Stimulated activated CD4-positive, alpha-beta T cell treated with anti-CD3 and anti-CD28 coated beads, Interleukin-15, amount 100 ng/mL, for 1 hour (primary cell): ENCODE results near the gene CREB3L1.

Experiments used
- DNase-seq, 2 donors: peaks; one replicate each; pipeline ENCODE4 v3.0.0-alpha.2; 2020; ENCODE audit warnings: low read depth in 1 of 2, low spot score in 1 of 2

CREB3L1 gene

GRCh38 chr11:46277622-46278386, at the start of gene CREB3L1:
Gene CREB3L1 (plus strand): TSS chr11:46277662. CDS start chr11:46278112, 450 bp downstream.
- no peak for DNase-seq

GRCh38 chr11:46229230-46229629, 48.2 kb upstream of the CREB3L1 start:
- no peak for DNase-seq

- DNase-seq = no peak
These were observed 43.2 kb upstream of the CREB3L1 start for GRCh38 chr11:46234311-46234710.

- no peak for DNase-seq
These were observed 41.4 kb upstream of the CREB3L1 start for GRCh38 chr11:46235777-46236688.

- no peak for DNase-seq
These were observed 40.6 kb upstream of the CREB3L1 start for GRCh38 chr11:46236918-46237247.

- DNase-seq = peak in 1 of 2 donors; percentile 31
These were observed 40.0 kb upstream of the CREB3L1 start for GRCh38 chr11:46237248-46238077.

GRCh38 chr11:46238078-46238966, 39.1 kb upstream of the CREB3L1 start:
- DNase-seq = peak; percentile 15 to 51

- DNase-seq = peak; percentile 66 to 75
These were observed 38.3 kb upstream of the CREB3L1 start for GRCh38 chr11:46238967-46239800.

- DNase-seq = no peak
These were observed 37.7 kb upstream of the CREB3L1 start for GRCh38 chr11:46239801-46240061.

- DNase-seq = no peak
These were observed 37.1 kb upstream of the CREB3L1 start for GRCh38 chr11:46240371-46240770.

- no peak for DNase-seq
These were observed 36.6 kb upstream of the CREB3L1 start for GRCh38 chr11:46240861-46241260.

- no peak for DNase-seq
These were observed 35.2 kb upstream of the CREB3L1 start for GRCh38 chr11:46242041-46242951.

- peak; percentile 72 to 88 for DNase-seq
These were observed 34.3 kb upstream of the CREB3L1 start for GRCh38 chr11:46242952-46243795.

- DNase-seq = no peak
These were observed 33.7 kb upstream of the CREB3L1 start for GRCh38 chr11:46243796-46244109.

- DNase-seq = no peak
These were observed 30.9 kb upstream of the CREB3L1 start for GRCh38 chr11:46246521-46246920.

GRCh38 chr11:46247090-46247489, 30.4 kb upstream of the CREB3L1 start:
- DNase-seq = no peak

GRCh38 chr11:46247659-46248058, 29.8 kb upstream of the CREB3L1 start:
- DNase-seq = no peak
